ENCODE measurements around the gene CYFIP2.

Gene CYFIP2

DNA sequence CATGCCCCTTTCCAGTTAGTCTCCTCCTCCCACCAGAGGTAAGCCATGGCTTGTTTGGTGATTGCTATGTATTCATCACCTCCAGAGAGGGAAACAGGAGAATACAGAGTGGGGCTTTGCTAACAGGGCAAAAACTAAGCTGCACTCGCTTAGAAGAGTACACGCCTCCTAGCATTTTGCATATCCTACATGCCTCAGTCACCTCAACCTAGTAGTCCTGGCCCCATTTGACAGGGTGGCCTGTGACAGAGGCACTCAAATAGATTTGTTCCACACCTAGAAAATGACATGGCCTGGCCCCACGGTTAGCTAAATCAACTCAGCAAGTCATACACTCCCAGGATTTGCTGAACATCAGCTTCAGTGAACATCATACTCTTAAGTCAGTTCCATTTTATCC lies 90.7 kb downstream of the CYFIP2 start:
- Histone ChIP-seq H3K27ac (no peak overlapping the region), H3K4me3 (ENCODE audit: low read depth, low read length) (no peak overlapping the region), H3K9me3 (ENCODE audit: severe bottlenecking) (no peaks in the 10 kb centered on the region), H3K36me3 (peaks cover 22% of the 10 kb centered on the region), H3K27me3 (ENCODE audit: insufficient read depth, low read depth, severe bottlenecking) (no peaks in the 10 kb centered on the region)
- TF ChIP-seq CTCF (IDR thresholded peaks at IDR 0.05; ENCODE audit: low read depth, low read length) = no peak
- DNase-seq = no peak

DNA sequence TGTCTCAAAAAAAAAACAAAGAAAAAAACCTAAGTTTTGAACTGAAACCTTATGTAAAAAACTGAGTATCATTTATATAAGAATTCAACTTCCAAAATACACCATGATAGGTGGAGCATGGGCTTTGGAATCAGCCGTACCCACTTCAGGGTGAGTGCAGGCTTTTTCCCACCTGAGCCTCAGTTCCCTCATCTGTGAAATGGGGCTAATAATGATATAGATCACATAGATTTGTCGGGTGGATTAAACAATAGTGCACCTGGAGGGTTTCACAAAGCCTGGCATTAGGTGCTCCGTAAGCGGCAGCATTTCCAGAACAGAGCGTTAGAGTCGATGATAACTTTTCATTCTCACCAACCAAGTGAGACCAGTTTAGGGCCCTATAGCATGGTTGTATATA lies 91.9 kb downstream of the CYFIP2 start:
- no peak for DNase-seq
- Histone ChIP-seq H3K4me3 (ENCODE audit: low read depth, low read length) (no peak overlapping the region), H3K36me3 (peaks cover 33% of the 10 kb centered on the region), H3K9me3 (ENCODE audit: severe bottlenecking) (no peaks in the 10 kb centered on the region), H3K27me3 (ENCODE audit: insufficient read depth, low read depth, severe bottlenecking) (no peaks in the 10 kb centered on the region), H3K27ac (no peak overlapping the region)
- TF ChIP-seq CTCF (IDR thresholded peaks at IDR 0.05; ENCODE audit: low read depth, low read length) = no peak

- Histone ChIP-seq H3K27ac (no peak overlapping the region), H3K9me3 (ENCODE audit: severe bottlenecking) (no peaks in the 10 kb centered on the region), H3K27me3 (ENCODE audit: insufficient read depth, low read depth, severe bottlenecking) (no peaks in the 10 kb centered on the region), H3K36me3 (peaks cover 36% of the 10 kb centered on the region), H3K4me3 (ENCODE audit: low read depth, low read length) (no peak overlapping the region)
- DNase-seq = no peak
- no peak for TF ChIP-seq CTCF (IDR thresholded peaks at IDR 0.05; ENCODE audit: low read depth, low read length)
Measured at GRCh38 chr5:157358871-157359270, 92.9 kb downstream of the CYFIP2 start.

DNA sequence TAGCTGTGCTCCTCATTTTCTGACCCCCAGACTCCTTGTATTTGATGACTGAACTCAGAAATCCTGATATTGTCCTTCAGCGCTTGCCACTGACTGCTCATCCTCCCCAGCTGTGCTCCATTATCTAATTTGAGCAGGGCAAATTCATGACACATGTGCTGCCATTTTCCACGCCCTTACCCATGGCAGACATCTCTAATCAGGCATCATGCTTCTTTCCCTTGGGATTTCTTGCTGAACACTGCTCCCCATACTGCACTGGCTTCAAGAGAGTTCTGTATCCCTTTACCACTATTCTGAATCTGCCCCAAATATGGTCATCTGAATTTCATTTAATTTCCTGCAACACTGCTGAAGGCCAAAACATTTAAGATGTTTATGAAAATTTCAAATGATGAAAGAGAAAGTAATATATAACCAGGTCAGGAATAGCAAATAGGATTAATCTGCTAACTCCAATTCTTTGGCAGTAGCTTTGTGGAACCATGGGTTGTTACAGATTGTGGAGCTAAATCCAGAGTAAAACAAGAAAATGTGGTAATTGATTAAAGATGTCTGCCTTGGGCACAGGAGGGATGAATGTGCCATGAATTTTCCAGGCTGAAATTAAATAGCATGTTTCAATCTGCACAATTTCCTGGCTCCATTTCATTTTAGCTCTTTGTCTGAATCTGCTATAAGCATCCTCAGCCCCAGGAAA lies 93.6 kb downstream of the CYFIP2 start:
- no peaks in the 10 kb centered on the region for H3K27me3 ChIP-seq (ENCODE audit: insufficient read depth, low read depth, severe bottlenecking)
- no peak for TF ChIP-seq CTCF (IDR thresholded peaks at IDR 0.05; ENCODE audit: low read depth, low read length)
- no peak overlapping the region for H3K4me3 ChIP-seq (ENCODE audit: low read depth, low read length)
- H3K27ac ChIP-seq = no peak overlapping the region
- DNase-seq = no peak
- no peaks in the 10 kb centered on the region for H3K9me3 ChIP-seq (ENCODE audit: severe bottlenecking)
- H3K36me3 ChIP-seq = peaks cover 36% of the 10 kb centered on the region

DNA sequence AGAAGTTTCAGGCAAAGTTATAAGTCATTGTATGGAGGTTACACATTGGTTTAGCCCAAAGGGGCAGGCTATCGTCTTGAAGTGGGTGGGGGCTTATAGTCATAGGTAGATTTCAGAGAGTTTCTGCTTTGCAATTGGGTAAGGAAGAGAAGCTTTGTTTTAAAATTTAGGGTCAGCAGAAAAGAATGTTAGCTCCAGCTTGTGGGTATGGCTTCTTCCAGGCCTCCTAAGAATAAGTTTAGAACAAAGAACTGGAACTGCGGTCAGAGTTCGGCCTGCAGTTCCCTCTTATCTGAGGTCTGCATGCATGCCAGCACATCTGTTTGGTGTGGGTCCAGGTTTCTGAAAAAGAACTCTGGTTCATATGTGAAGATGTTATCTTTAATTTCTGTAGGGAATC lies 96.1 kb downstream of the CYFIP2 start:
- no peak for DNase-seq
- Histone ChIP-seq H3K4me3 (ENCODE audit: low read depth, low read length) (no peak overlapping the region), H3K9me3 (ENCODE audit: severe bottlenecking) (no peaks in the 10 kb centered on the region), H3K27ac (no peak overlapping the region), H3K27me3 (ENCODE audit: insufficient read depth, low read depth, severe bottlenecking) (no peaks in the 10 kb centered on the region), H3K36me3 (peaks cover 36% of the 10 kb centered on the region)
- TF ChIP-seq CTCF (IDR thresholded peaks at IDR 0.05; ENCODE audit: low read depth, low read length) = no peak

- Histone ChIP-seq H3K4me3 (ENCODE audit: low read depth, low read length) (no peak overlapping the region), H3K9me3 (ENCODE audit: severe bottlenecking) (no peaks in the 10 kb centered on the region), H3K27ac (no peak overlapping the region), H3K27me3 (ENCODE audit: insufficient read depth, low read depth, severe bottlenecking) (no peaks in the 10 kb centered on the region), H3K36me3 (peaks cover 36% of the 10 kb centered on the region)
- DNase-seq = no peak
- no peak for TF ChIP-seq CTCF (IDR thresholded peaks at IDR 0.05; ENCODE audit: low read depth, low read length)
Measured at GRCh38 chr5:157362502-157362901, 96.6 kb downstream of the CYFIP2 start.
